IMR-90 (cell line): Measurements from ENCODE around the gene NOL8. TPM values are rescaled to one million over a fixed set of nuclear protein-coding genes. Genes with fewer than 3 reads are reported as not detected.

Experiments used
- ATAC-seq: fragments of 200-7000 bp; cut with Tn5 transposase; 2 replicates; pipeline ENCODE4 v1.9.1; 2020; ENCODE audit warnings: low read depth, mild to moderate bottlenecking, moderate library complexity
- BruUV-seq: library from RNA; stranded (reverse); fragments of 400-500 nt; replicated peaks from 2 replicates; lab custom pipeline; 2021; lab: Mats Ljungman, UMichigan
- CTCF ChIA-PET: fragments of 300-600 bp; formaldehyde crosslinking; extraction: SDS; loops from one replicate; lab custom pipeline; 2021; ENCODE audit warnings: antibody characterized with exemption; lab: Yijun Ruan, JAX
- POLR2A ChIA-PET: fragments of 300-600 bp; sonication (Branson Sonifier 250); formaldehyde crosslinking; loops from one replicate; lab custom pipeline; 2022; ENCODE audit warnings: antibody characterized with exemption; ENCODE audit not compliant: unreplicated experiment; lab: Charles Lee
- DNase-seq: peaks from one replicate; pipeline ENCODE4 v3.0.0; 2013
- H2AFZ ChIP-seq: replicated peaks from 2 replicates; pipeline ENCODE3; 2013; ENCODE audit warnings: low read length, mild to moderate bottlenecking; ENCODE audit not compliant: poor library complexity
- H2AK5ac ChIP-seq: 2 replicates; pipeline ENCODE4 v1.6.1; 2013; ENCODE audit warnings: low read depth, low read length, inconsistent platforms
- H2AK9ac ChIP-seq: replicated peaks from 2 replicates; pipeline ENCODE3; 2013; ENCODE audit warnings: mild to moderate bottlenecking, low read depth, low read length, moderate library complexity; ENCODE audit not compliant: poor library complexity
- H2BK120ac ChIP-seq: 2 replicates; pipeline ENCODE4 v1.6.1; 2013; ENCODE audit warnings: low read depth, low read length, inconsistent platforms
- H2BK15ac ChIP-seq: 3 replicates; pipeline ENCODE4 v1.6.1; 2013; ENCODE audit warnings: low read depth, low read length, inconsistent platforms
- H2BK20ac ChIP-seq: 2 replicates; pipeline ENCODE4 v1.6.1; 2013; ENCODE audit warnings: low read depth, mild to moderate bottlenecking, inconsistent platforms, low read length, moderate library complexity
- H2BK5ac ChIP-seq: 2 replicates; pipeline ENCODE4 v1.6.1; 2013; ENCODE audit warnings: mild to moderate bottlenecking, low read depth, low read length, inconsistent platforms; ENCODE audit not compliant: poor library complexity, severe bottlenecking
- H3K14ac ChIP-seq: replicated peaks from 2 replicates; pipeline ENCODE4 v1.6.1; 2013; ENCODE audit warnings: low read depth, low read length, inconsistent platforms
- H3K18ac ChIP-seq: 2 replicates; pipeline ENCODE4 v1.6.1; 2013; ENCODE audit warnings: low read depth, low read length, control low read depth
- H3K23ac ChIP-seq: 2 replicates; pipeline ENCODE4 v1.6.1; 2013; ENCODE audit warnings: low read depth, low read length, inconsistent platforms
- H3K27ac ChIP-seq: 2 replicates; pipeline ENCODE4 v1.5.1; 2013; ENCODE audit warnings: mild to moderate bottlenecking, control low read depth, low read length; ENCODE audit not compliant: insufficient read depth
- H3K27me3 ChIP-seq: 2 replicates; pipeline ENCODE4 v1.6.1; 2013; ENCODE audit warnings: low read length; ENCODE audit not compliant: control insufficient read depth, insufficient read depth
- H3K36me3 ChIP-seq: 2 replicates; pipeline ENCODE4 v1.6.1; 2013; ENCODE audit warnings: low read length, mixed read lengths; ENCODE audit not compliant: control insufficient read depth, insufficient read depth
- H3K4ac ChIP-seq: 2 replicates; pipeline ENCODE4 v1.6.1; 2013; ENCODE audit warnings: low read depth, low read length, inconsistent platforms
- H3K4me1 ChIP-seq: 2 replicates; pipeline ENCODE4 v1.6.1; 2013; ENCODE audit warnings: low read length, mixed read lengths; ENCODE audit not compliant: control insufficient read depth, insufficient read depth
- H3K4me2 ChIP-seq: 2 replicates; pipeline ENCODE4 v1.6.1; 2013; ENCODE audit warnings: low read depth, mild to moderate bottlenecking, control low read depth, low read length, moderate library complexity
- H3K4me3 ChIP-seq: 2 replicates; pipeline ENCODE4 v1.5.1; 2013; ENCODE audit warnings: low read depth, mild to moderate bottlenecking, control low read depth, low read length, moderate library complexity; ENCODE audit not compliant: insufficient read depth
- H3K56ac ChIP-seq: 2 replicates; pipeline ENCODE4 v1.6.1; 2013; ENCODE audit warnings: low read length, inconsistent platforms; ENCODE audit not compliant: insufficient read depth; ENCODE audit errors: extremely low read depth
- H3K79me1 ChIP-seq, 2 experiments: 2 replicates each; pipeline ENCODE4 v1.6.1; 2013; ENCODE audit warnings: low read length in 2 of 2, inconsistent platforms in 1 of 2, low read depth in 1 of 2
- H3K9ac ChIP-seq: 2 replicates; pipeline ENCODE4 v1.6.1; 2013; ENCODE audit warnings: low read depth, low read length, control low read depth
- H3K9me1 ChIP-seq: 2 replicates; pipeline ENCODE4 v1.6.1; 2013; ENCODE audit warnings: low read length, inconsistent platforms; ENCODE audit not compliant: insufficient read depth
- H3K9me3 ChIP-seq: 2 replicates; pipeline ENCODE4 v1.6.1; 2013; ENCODE audit warnings: low read length; ENCODE audit not compliant: control insufficient read depth, insufficient read depth
- H4K20me1 ChIP-seq: 2 replicates; pipeline ENCODE4 v1.6.1; 2013; ENCODE audit warnings: low read length, inconsistent platforms; ENCODE audit not compliant: insufficient read depth
- H4K5ac ChIP-seq: 2 replicates; pipeline ENCODE4 v1.6.1; 2013; ENCODE audit warnings: mild to moderate bottlenecking, low read depth, low read length, control low read depth
- H4K8ac ChIP-seq, 2 experiments: 2 replicates each; pipeline ENCODE4 v1.6.1; 2013; ENCODE audit warnings: low read depth in 2 of 2, low read length in 2 of 2, control low read depth in 1 of 2, inconsistent platforms in 1 of 2
- H4K91ac ChIP-seq: 2 replicates; pipeline ENCODE4 v1.6.1; 2013; ENCODE audit warnings: low read depth, low read length, inconsistent platforms; ENCODE audit not compliant: insufficient read depth
- BHLHE40 ChIP-seq: fragments of 150-350 bp; IDR thresholded peaks from 2 replicates; pipeline ENCODE4 v1.6.1; 2016; ENCODE audit warnings: mild to moderate bottlenecking, low read depth, low read length
- CEBPB ChIP-seq: IDR thresholded peaks from 2 replicates; pipeline ENCODE4 v1.6.1; 2012; ENCODE audit warnings: low read depth, low read length, improper control_type of control experiment
- CHD1 ChIP-seq: IDR thresholded peaks from 2 replicates; pipeline ENCODE4 v1.6.1; 2012; ENCODE audit warnings: low read depth, low read length, improper control_type of control experiment
- CTCF ChIP-seq: conservative IDR thresholded peaks from 2 replicates; pipeline ENCODE4 v1.5.1; 2012; ENCODE audit warnings: mild to moderate bottlenecking, low read depth, low read length, improper control_type of control experiment
- FOS ChIP-seq: fragments of 150-350 bp; IDR thresholded peaks from 2 replicates; pipeline ENCODE4 v1.6.1; 2016; ENCODE audit warnings: low read depth, low read length
- MAZ ChIP-seq: IDR thresholded peaks from 2 replicates; pipeline ENCODE4 v1.6.1; 2012; ENCODE audit warnings: low read depth, mild to moderate bottlenecking, low read length, improper control_type of control experiment, moderate library complexity, borderline replicate concordance
- POLR2A ChIP-seq: IDR thresholded peaks from 2 replicates; pipeline ENCODE4 v1.6.1; 2012; ENCODE audit warnings: mild to moderate bottlenecking, low read depth, low read length
- RCOR1 ChIP-seq: IDR thresholded peaks from 2 replicates; pipeline ENCODE4 v1.6.1; 2012; ENCODE audit warnings: mild to moderate bottlenecking, low read length, improper control_type of control experiment; ENCODE audit not compliant: insufficient replicate concordance
- SMC3 ChIP-seq: fragments of 150-350 bp; IDR thresholded peaks from 2 replicates; pipeline ENCODE4 v1.6.1; 2016; ENCODE audit warnings: low read depth, mild to moderate bottlenecking, antibody characterized with exemption, low read length, moderate library complexity
- WGBS, 2 experiments: methylation state at CpG; one replicate each; pipeline versions ENCODE4 v1.1.5 to v1.1.7; 2013; ENCODE audit warnings: missing lambda C conversion rate in 2 of 2; ENCODE audit not compliant: insufficient read length in 1 of 2; ENCODE audit errors: extremely low coverage in 2 of 2; 5-methylcytosine and 5-hydroxymethylcytosine counted together
- dilution Hi-C: fragments of 300-500 bp; cut with HindIII; formaldehyde crosslinking; loops from one replicate; pipeline ENCODE4 v1.14.3; 2018; ENCODE audit warnings: low sequenced_read_pairs; ENCODE audit not compliant: unreplicated experiment
- in situ Hi-C: fragments of 300-500 bp; cut with MboI; formaldehyde crosslinking; loops from 3 replicates; pipeline ENCODE4 v1.14.3; 2019; ENCODE audit warnings: low sequenced_read_pairs, inconsistent platforms, mixed read lengths
- intact Hi-C: fragments of 100-400 bp; cut with micrococcal nuclease; formaldehyde crosslinking; loops from 2 replicates; pipeline ENCODE4 v1.10.0; 2022
- polyA plus RNA-seq, 3 experiments: library from polyadenylated mRNA; depleted of rRNA; stranded (reverse); fragments of >200 nt; gene quantifications; 2 replicates each; pipeline ENCODE4 v1.2.3, GENCODE V29; 2012; ENCODE audit warnings: low replicate concordance in 1 of 3
- total RNA-seq: library from RNA; depleted of rRNA; stranded (reverse); fragments of >200 nt; gene quantifications from 2 replicates; pipeline ENCODE4 v1.2.3, GENCODE V29; 2012

The NOL8 gene
- total and polyA plus RNA-seq, 2 of the 4 experiments (the other 2 are of a cell fraction): 10.1 to 18.3 TPM

DNA sequence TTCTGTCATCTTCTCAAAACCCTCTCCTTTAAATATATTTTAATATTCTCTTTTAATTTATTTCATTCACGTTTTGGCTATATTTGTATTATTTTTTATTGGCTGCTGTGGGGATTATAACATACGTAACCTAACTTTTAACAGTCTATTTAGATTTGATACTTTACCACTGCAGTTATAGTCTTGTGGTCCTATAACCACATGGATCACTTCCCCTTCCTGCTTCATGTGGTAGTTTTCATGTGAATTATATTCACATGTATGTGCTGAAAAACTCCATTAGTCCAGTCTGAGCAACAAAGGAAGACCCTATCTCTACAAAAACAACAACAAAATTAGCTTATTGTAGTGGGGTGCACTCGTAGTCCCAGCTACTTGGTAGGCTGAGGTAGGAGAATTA is 34.9 kb upstream of the NOL8 start:
- no peak overlapping the region for H3K14ac ChIP-seq
- no peaks in the 10 kb centered on the region for H3K4me1 ChIP-seq
- in situ Hi-C loops (no loop called here), intact Hi-C loops (no loop called here), dilution Hi-C loops (no loop called here)
- no peak overlapping the region for H2AFZ ChIP-seq
- CTCF ChIA-PET: interaction anchor here (0.6 to 0.7 kb wide), 2 partner anchors 41 to 248 kb away, joined by 3 read pairs; no protein-coding TSS in a partner anchor
- H2BK120ac ChIP-seq: no peak overlapping the region
- H4K20me1 ChIP-seq: no peaks in the 10 kb centered on the region
- no peak overlapping the region for H3K27ac ChIP-seq
- no peak overlapping the region for H4K5ac ChIP-seq
- no peak overlapping the region for H3K4me3 ChIP-seq
- H3K36me3 ChIP-seq: no peaks in the 10 kb centered on the region
- H3K4ac ChIP-seq: no peak overlapping the region
- no peak overlapping the region for H3K9ac ChIP-seq
- POLR2A ChIA-PET: no interaction called here
- BruUV-seq: no TSS peak
- no peaks in the 10 kb centered on the region for H3K79me1 ChIP-seq
- H2AK5ac ChIP-seq: no peak overlapping the region
- no peak overlapping the region for H2BK15ac ChIP-seq
- no peak overlapping the region for H4K8ac ChIP-seq
- no peak overlapping the region for H3K18ac ChIP-seq
- ATAC-seq: no peak
- no peak overlapping the region for H4K91ac ChIP-seq
- no peak overlapping the region for H2BK5ac ChIP-seq
- H3K56ac ChIP-seq: no peak overlapping the region
- no peak overlapping the region for H2AK9ac ChIP-seq
- no CpG with 5 or more reads among the region's 3 CpGs for WGBS, 2 experiments
- H3K27me3 ChIP-seq: no peaks in the 10 kb centered on the region
- no peaks in the 10 kb centered on the region for H3K9me1 ChIP-seq
- no peak overlapping the region for H3K23ac ChIP-seq
- H3K9me3 ChIP-seq: peaks cover 2% of the 10 kb centered on the region
- H3K4me2 ChIP-seq: no peak overlapping the region
- no peak overlapping the region for H2BK20ac ChIP-seq
- DNase-seq: no peak
- TF ChIP-seq POLR2A: no peak
- TF ChIP-seq RCOR1: no peak
- no peak for TF ChIP-seq CHD1
- no peak for TF ChIP-seq FOS
- no peak for TF ChIP-seq SMC3
- TF ChIP-seq CTCF: no peak
- TF ChIP-seq CEBPB: no peak
- TF ChIP-seq BHLHE40: no peak
- TF ChIP-seq MAZ: no peak
